Mesendoderm (in vitro differentiated cells): ENCODE results near the gene CACNG7.

Source experiments
- DNase-seq: peaks from one replicate; pipeline ENCODE4 v3.0.0; 2013
- H2AK5ac ChIP-seq: 2 replicates; pipeline ENCODE4 v1.6.1; 2013; ENCODE audit warnings: low read length, inconsistent platforms
- H2BK120ac ChIP-seq: 2 replicates; pipeline ENCODE4 v1.6.1; 2013; ENCODE audit warnings: low read depth, mild to moderate bottlenecking, low read length, moderate library complexity, mixed read lengths
- H2BK15ac ChIP-seq: replicated peaks from 2 replicates; pipeline ENCODE4 v1.6.1; 2013; ENCODE audit warnings: low read depth, mild to moderate bottlenecking, moderate library complexity
- H2BK5ac ChIP-seq: 2 replicates; pipeline ENCODE4 v1.6.1; 2013; ENCODE audit warnings: low read length, inconsistent platforms
- H3K18ac ChIP-seq: 2 replicates; pipeline ENCODE4 v1.6.1; 2013; ENCODE audit warnings: mild to moderate bottlenecking, low read length, mixed read lengths
- H3K23ac ChIP-seq: one replicate; pipeline ENCODE4 v1.6.1; 2013; ENCODE audit warnings: low read length
- H3K27ac ChIP-seq: 2 replicates; pipeline ENCODE4 v1.5.1; 2013; ENCODE audit warnings: low read depth, mild to moderate bottlenecking, inconsistent platforms, low read length, moderate library complexity
- H3K27me3 ChIP-seq: 2 replicates; pipeline ENCODE4 v1.6.1; 2013; ENCODE audit warnings: low read length, control low read depth, mild to moderate bottlenecking, inconsistent platforms; ENCODE audit not compliant: insufficient read depth, poor library complexity
- H3K36me3 ChIP-seq: 2 replicates; pipeline ENCODE4 v1.6.1; 2013; ENCODE audit warnings: low read length, inconsistent platforms; ENCODE audit not compliant: control insufficient read depth, insufficient read depth
- H3K4ac ChIP-seq: one replicate; pipeline ENCODE4 v1.6.1; 2013; ENCODE audit warnings: low read depth, mild to moderate bottlenecking, low read length, moderate library complexity
- H3K4me1 ChIP-seq: 2 replicates; pipeline ENCODE4 v1.6.1; 2013; ENCODE audit warnings: low read depth, low read length, inconsistent platforms; ENCODE audit not compliant: control insufficient read depth
- H3K4me2 ChIP-seq: 2 replicates; pipeline ENCODE4 v1.6.1; 2013; ENCODE audit warnings: low read length
- H3K4me3 ChIP-seq: 2 replicates; pipeline ENCODE4 v1.5.1; 2013; ENCODE audit warnings: mild to moderate bottlenecking, low read length
- H3K56ac ChIP-seq: one replicate; pipeline ENCODE4 v1.6.1; 2013; ENCODE audit warnings: low read length
- H3K79me1 ChIP-seq: 2 replicates; pipeline ENCODE4 v1.6.1; 2013; ENCODE audit warnings: low read length, inconsistent platforms
- H3K79me2 ChIP-seq: 2 replicates; pipeline ENCODE4 v1.6.1; 2013; ENCODE audit warnings: mild to moderate bottlenecking, low read length; ENCODE audit not compliant: control insufficient read depth, insufficient read depth
- H3K9ac ChIP-seq: 2 replicates; pipeline ENCODE4 v1.6.1; 2013; ENCODE audit warnings: low read length, inconsistent platforms
- H4K5ac ChIP-seq: one replicate; pipeline ENCODE4 v1.6.1; 2013; ENCODE audit warnings: low read length
- H4K8ac ChIP-seq: one replicate; pipeline ENCODE4 v1.6.1; 2013; ENCODE audit warnings: low read depth, mild to moderate bottlenecking, control low read depth, low read length, moderate library complexity
- WGBS: extraction: QIAGEN DNeasy Blood & Tissue Kit; methylation state at CpG from one replicate; pipeline ENCODE4 v1.1.7; 2013; ENCODE audit warnings: low lambda C conversion rate, missing lambda C conversion rate; ENCODE audit not compliant: insufficient coverage; ENCODE audit errors: extremely low coverage; 5-methylcytosine and 5-hydroxymethylcytosine counted together

The CACNG7 gene

DNA sequence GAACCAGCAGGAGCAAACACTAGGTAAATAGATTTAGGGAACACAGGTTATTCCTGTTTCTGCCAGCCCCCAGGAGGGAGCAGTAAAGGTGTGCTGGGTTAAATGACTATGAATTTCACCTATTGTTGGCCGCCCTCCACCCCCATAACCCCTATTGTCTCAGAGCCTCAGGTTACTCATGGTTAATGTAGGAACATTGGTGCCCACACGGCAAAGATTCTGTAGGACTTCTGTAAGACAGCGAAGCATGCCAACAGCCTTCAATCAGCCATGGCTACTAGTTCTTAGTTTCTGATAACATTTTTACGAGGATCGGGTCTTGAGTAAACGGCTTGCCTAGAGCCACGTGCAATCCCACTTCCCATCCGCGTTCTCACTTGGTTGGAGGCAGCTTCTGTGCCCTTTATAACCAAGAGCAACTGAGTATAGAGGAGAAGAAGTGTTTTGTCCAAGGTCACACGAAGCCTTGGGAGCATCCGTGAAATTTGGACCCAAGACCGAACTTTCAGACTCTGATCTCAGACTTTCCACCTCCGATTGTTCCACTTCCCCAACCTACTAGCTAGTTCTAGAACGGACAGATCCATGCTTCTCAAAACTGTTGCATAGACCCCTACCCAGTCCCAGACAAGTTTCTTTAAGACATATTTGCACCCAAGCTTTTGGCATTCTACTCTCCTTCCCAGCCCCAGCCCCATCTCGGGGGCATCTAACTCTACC lies 48.5 kb downstream of the CACNG7 start:
- no CpG with 5 or more reads among the region's 15 CpGs for WGBS
- Histone ChIP-seq H3K4me3 (no peak overlapping the region), H3K56ac (peak overlapping the region; percentile 62), H3K23ac (no peak overlapping the region), H3K27ac (no peak overlapping the region), H3K9ac (no peak overlapping the region), H2BK120ac (no peak overlapping the region), H3K18ac (no peak overlapping the region), H4K5ac (peak overlapping the region; percentile 50), H3K27me3 (no peaks in the 10 kb centered on the region), H3K4me2 (peak overlapping the region; percentile 28), H2AK5ac (no peak overlapping the region), H2BK15ac (no peak overlapping the region), H3K36me3 (no peaks in the 10 kb centered on the region), H3K79me1 (no peaks in the 10 kb centered on the region), H4K8ac (no peak overlapping the region), H3K4me1 (peaks cover 14% of the 10 kb centered on the region), H3K79me2 (no peaks in the 10 kb centered on the region), H3K4ac (no peak overlapping the region), H2BK5ac (no peak overlapping the region)
- DNase-seq, result peak; percentile 66

DNA sequence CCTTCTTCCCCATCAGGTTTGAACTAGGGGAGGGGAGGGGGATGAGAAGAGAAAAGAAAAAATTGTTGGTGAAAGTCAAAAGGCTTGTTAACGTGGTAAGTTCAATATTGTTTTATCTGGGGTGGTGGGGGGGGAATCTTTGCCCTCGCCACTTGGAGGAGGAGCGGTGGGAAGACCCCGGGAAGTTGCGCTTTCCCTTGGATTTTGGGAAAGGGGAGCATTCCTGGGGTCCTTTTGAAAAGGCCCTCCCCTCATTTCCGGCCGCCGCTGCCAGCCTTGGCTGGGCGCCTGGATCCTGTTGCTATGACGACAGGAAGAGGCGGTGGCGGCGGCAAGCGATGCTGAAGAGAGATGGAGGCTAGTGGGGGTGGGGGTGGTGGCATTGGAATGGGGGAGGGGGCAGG lies 49.1 kb downstream of the CACNG7 start:
- Histone ChIP-seq H3K4me1 (peaks cover 14% of the 10 kb centered on the region), H4K5ac (no peak overlapping the region), H3K4me2 (peak overlapping the region; percentile 28), H3K36me3 (no peaks in the 10 kb centered on the region), H3K79me1 (no peaks in the 10 kb centered on the region), H3K18ac (no peak overlapping the region), H3K4ac (no peak overlapping the region), H4K8ac (no peak overlapping the region), H3K79me2 (no peaks in the 10 kb centered on the region), H2BK15ac (no peak overlapping the region), H2BK120ac (no peak overlapping the region), H3K4me3 (no peak overlapping the region), H3K9ac (no peak overlapping the region), H3K27me3 (no peaks in the 10 kb centered on the region), H2AK5ac (no peak overlapping the region), H2BK5ac (no peak overlapping the region), H3K56ac (no peak overlapping the region), H3K23ac (no peak overlapping the region), H3K27ac (no peak overlapping the region)
- peak; percentile 83 for DNase-seq
- no CpG with 5 or more reads among the region's 14 CpGs for WGBS

DNA sequence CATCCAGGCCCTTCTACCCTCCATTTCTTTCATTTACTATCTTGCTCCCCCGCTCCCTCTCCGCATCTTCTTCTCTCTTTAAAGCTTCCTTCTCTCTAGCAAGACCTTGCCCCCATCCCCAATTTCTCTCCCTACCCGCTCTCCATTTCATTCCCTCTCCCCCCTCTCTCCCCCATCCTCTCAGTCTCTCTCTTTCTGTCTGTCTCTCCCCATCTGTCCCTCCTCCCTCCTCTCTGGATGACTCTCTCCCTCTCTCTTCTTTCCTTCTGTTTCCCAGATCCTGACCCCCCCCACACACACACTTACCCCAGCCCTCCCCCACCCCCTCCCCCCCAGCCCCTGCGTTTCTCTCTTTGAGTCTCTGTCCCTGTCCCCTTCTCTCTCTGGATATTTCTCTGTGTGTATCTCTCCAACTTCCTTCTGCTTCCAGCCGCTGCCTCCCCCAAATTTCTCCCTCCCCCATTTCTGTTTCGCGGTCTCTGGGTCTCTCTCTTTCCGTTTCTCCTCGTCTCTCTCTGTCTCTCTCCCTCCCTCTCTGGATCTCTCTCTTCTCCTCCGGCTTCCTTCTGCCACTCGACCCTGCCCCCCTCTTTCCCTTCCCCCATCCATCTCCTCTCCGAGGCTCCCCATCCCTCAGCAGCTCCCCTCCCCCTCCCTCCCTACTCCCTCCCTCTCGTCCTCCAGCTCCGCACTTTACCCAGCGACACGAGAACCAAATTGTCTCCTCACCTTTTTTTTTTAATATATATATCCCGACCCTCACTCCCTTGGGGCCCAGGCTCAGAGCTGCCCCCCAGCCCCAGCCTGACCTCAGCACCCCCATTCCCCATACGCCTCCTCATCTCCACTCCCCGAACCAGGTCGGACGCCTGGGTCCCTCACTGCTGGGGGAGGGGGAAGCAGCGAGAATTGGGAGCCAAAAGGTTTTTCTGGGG lies 50.0 kb downstream of the CACNG7 start:
- H3K4me1 ChIP-seq, result peaks cover 14% of the 10 kb centered on the region
- H3K36me3 ChIP-seq, result no peaks in the 10 kb centered on the region
- no peaks in the 10 kb centered on the region for H3K79me1 ChIP-seq
- peak overlapping the region; percentile 41 for H3K9ac ChIP-seq
- no peak overlapping the region for H2BK120ac ChIP-seq
- H3K56ac ChIP-seq, result peak overlapping the region; percentile 73
- no peak overlapping the region for H3K4me3 ChIP-seq
- no peak overlapping the region for H2BK15ac ChIP-seq
- no peak overlapping the region for H3K27ac ChIP-seq
- H2BK5ac ChIP-seq, result no peak overlapping the region
- no peak overlapping the region for H4K8ac ChIP-seq
- no CpG with 5 or more reads among the region's 22 CpGs for WGBS
- H3K23ac ChIP-seq, result no peak overlapping the region
- peak; percentile 55 for DNase-seq
- H3K18ac ChIP-seq, result peak overlapping the region; percentile 95
- H3K4me2 ChIP-seq, result peak overlapping the region; percentile 45
- H3K27me3 ChIP-seq, result no peaks in the 10 kb centered on the region
- no peak overlapping the region for H4K5ac ChIP-seq
- no peak overlapping the region for H2AK5ac ChIP-seq
- peak overlapping the region; percentile 26 for H3K4ac ChIP-seq
- H3K79me2 ChIP-seq, result no peaks in the 10 kb centered on the region

DNA sequence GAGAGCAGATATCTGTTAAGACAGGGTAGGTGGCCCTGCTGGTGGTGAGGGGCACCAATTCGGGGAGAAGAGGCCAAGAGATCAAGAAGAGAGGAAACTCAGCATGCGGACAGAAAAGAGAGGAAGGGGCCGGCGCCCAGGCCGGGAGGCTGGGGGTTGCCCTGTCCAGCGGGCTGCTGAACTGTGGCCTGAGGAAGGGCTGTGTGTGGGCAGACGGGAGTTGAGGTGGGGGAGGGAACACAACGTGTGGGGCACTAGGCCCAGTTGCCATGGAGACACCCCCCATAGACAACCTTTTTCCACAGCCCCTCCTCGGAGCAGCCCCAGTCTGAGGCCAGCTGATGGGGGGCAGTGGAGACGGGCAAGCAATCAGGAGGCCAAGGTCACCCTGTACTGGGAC lies 51.1 kb downstream of the CACNG7 start:
- H3K4me3 ChIP-seq, result no peak overlapping the region

DNA sequence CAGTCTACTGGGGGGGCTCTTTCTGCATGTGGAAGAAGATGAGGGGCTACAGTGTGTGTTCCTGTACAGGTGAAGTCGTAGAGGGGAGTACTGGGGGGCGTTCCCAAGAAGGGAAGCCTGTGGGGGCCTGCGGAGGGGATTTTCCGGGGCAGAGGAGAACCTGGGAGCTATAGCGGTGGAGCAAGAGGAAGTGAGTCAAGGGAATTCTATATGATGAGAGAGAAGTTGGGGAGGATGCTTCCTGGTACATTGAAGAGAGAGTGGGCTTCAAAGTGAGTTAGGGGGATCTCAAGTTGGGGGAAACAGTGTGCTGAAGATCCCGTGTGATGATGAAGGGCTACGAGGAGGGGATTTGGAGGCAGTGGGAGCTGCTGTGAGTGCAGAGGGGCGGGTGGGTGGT lies 51.8 kb downstream of the CACNG7 start:
- H2BK120ac ChIP-seq, result no peak overlapping the region
- H3K79me1 ChIP-seq, result peaks cover 2% of the 10 kb centered on the region
- no peaks in the 10 kb centered on the region for H3K36me3 ChIP-seq
- H3K4me1 ChIP-seq, result peaks cover 14% of the 10 kb centered on the region
- no peaks in the 10 kb centered on the region for H3K27me3 ChIP-seq
- H3K56ac ChIP-seq, result peak overlapping the region; percentile 45
- no peak for DNase-seq
- H3K79me2 ChIP-seq, result no peaks in the 10 kb centered on the region
- H2AK5ac ChIP-seq, result no peak overlapping the region
- no peak overlapping the region for H4K8ac ChIP-seq
- no peak overlapping the region for H4K5ac ChIP-seq
- no peak overlapping the region for H2BK15ac ChIP-seq
- H3K23ac ChIP-seq, result no peak overlapping the region
- peak overlapping the region; percentile 47 for H3K9ac ChIP-seq
- no peak overlapping the region for H3K27ac ChIP-seq
- no CpG with 5 or more reads among the region's 8 CpGs for WGBS
- H3K4me2 ChIP-seq, result peak overlapping the region; percentile 0
- no peak overlapping the region for H3K4ac ChIP-seq
- no peak overlapping the region for H2BK5ac ChIP-seq
- H3K4me3 ChIP-seq, result no peak overlapping the region
- H3K18ac ChIP-seq, result no peak overlapping the region

More for the DNA sequence above, 51.1 kb downstream of the CACNG7 start:
- no peak overlapping the region for H2BK15ac ChIP-seq
- H3K79me1 ChIP-seq, result no peaks in the 10 kb centered on the region
- no peak overlapping the region for H3K27ac ChIP-seq
- peak overlapping the region; percentile 29 for H3K4me2 ChIP-seq
- no peak overlapping the region for H2BK120ac ChIP-seq
- peak overlapping the region; percentile 12 for H3K9ac ChIP-seq
- WGBS, result no CpG with 5 or more reads among the region's 10 CpGs
- no peak overlapping the region for H3K23ac ChIP-seq
- peak overlapping the region; percentile 15 for H3K18ac ChIP-seq
- no peaks in the 10 kb centered on the region for H3K36me3 ChIP-seq
- H3K79me2 ChIP-seq, result no peaks in the 10 kb centered on the region
- no peak overlapping the region for H2AK5ac ChIP-seq
- H4K8ac ChIP-seq, result no peak overlapping the region
- DNase-seq, result no peak
- H3K56ac ChIP-seq, result peak overlapping the region; percentile 45
- peaks cover 14% of the 10 kb centered on the region for H3K4me1 ChIP-seq
- H2BK5ac ChIP-seq, result no peak overlapping the region
- no peak overlapping the region for H4K5ac ChIP-seq
- no peak overlapping the region for H3K4ac ChIP-seq
- H3K27me3 ChIP-seq, result no peaks in the 10 kb centered on the region
